ENCODE measurements around the gene CABLES1.

DNA sequence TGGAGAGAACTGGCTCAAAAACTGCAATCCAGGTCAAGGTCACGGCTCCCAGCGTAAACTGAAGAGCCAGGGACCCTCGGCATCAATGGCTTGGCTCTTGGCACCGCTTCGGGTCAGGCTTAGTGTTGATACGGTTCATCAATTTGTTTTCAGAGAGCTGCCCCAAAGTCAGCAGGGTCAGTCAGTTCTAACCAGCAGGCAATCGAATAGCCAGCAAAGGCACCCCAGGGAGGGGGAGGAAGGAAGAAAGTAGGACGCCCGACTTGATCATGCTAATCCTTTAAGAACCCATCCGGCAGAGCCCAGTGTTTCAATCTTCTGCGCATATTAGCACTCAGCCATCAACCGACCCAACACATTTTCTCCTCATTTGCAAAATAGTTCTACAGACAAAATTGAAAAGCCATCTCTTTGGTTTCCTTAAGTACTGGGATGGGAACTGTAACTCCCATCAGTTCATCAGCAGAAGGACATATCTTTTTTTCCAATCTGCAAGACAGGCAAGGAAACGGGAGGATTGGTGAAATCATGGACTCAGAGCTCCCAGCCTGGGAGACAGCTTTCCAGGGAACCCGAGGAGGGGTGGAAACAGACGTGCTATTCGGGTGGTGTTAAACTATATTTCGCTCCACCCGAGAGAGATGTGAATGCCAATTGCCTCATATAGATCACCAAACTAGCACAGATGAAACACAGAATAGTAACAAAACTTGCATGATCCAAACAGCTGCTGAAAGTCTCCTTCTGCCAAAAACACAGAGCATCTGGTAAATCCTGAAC is 40.7 kb upstream of the CABLES1 start:
- TF ChIP-seq, protein P1, sequence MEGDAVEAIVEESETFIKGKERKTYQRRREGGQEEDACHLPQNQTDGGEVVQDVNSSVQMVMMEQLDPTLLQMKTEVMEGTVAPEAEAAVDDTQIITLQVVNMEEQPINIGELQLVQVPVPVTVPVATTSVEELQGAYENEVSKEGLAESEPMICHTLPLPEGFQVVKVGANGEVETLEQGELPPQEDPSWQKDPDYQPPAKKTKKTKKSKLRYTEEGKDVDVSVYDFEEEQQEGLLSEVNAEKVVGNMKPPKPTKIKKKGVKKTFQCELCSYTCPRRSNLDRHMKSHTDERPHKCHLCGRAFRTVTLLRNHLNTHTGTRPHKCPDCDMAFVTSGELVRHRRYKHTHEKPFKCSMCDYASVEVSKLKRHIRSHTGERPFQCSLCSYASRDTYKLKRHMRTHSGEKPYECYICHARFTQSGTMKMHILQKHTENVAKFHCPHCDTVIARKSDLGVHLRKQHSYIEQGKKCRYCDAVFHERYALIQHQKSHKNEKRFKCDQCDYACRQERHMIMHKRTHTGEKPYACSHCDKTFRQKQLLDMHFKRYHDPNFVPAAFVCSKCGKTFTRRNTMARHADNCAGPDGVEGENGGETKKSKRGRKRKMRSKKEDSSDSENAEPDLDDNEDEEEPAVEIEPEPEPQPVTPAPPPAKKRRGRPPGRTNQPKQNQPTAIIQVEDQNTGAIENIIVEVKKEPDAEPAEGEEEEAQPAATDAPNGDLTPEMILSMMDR (conservative IDR thresholded peaks at IDR 0.05) = no peak
- TF ChIP-seq EZH2 (IDR thresholded peaks at IDR 0.05; ENCODE audit: low read depth) = no peak
